HG02938 (cell line): ENCODE data around the gene CYP3A4.
"Not testable (repeated sequence)": the region's sequence is repeated elsewhere in the genome, so short reads cannot be mapped to it uniquely, and the experiment has no call there.

ENCODE experiments used
- ATAC-seq: cut with Tn5 transposase; IDR thresholded peaks from one replicate; pipeline ENCODE4 v1.9.1; 2021; ENCODE audit warnings: mild to moderate bottlenecking, moderate library complexity; ENCODE audit not compliant: unreplicated experiment

Gene CYP3A4

DNA sequence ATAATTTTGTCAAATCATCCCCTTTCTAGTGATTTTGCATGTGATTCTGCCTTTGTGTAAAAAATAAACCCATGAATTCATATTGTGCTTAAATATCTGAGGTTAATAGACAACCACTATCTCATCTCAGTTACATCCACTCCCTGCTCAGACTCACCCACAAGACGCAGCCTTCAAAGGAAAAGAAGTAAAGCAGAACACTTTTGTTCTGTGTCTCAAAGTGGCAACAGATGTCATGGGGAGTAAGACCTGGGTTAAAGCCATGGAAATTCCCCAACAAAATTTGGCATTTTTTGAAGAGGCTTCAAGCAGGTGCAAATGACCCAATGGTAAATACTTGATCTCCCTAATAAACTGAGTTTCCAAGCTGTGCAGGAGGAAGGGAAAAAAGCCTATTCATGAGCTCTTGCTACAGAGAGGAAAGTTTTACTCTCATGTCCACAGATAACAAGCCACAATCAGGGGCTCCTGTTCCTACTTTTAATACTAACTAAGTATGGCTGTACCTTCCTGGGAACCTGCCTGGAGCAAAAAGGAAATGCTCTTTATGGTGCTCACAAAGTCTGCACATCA lies 53.7 kb downstream of the CYP3A4 start:
- no peak for ATAC-seq

DNA sequence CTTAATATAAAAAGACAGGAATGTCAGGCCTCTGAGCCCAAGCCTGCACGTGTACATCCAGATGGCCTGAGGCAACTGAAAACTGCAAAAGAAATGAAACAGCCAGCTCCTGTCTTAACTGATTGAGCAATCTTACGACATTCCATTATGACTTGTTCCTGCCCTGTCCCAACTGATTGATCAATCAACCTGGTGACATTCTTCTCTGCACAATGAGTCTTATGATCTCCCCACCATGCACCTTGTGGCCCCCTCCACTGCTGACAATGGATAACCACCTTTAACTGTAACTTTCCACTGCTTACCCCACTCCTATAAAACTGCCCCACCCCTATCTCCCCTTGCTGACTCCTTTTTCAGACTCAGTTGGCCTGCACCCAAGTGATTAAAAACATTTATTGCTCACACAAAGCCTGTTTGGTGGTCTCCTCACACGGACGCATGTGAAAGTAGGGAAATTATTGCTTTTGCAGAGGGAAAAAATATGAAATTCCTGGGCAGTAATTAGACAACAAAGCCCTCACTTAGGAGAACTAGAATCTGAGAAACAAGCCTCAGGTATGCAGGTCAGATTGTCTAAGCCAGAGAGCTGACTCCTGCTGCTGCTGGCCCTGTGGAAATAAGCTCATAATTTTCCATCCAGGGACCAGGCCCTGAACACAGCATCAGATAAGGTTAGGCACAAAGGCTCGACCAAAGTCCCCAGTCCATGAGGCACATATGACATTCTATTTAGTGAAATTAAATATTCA lies 54.3 kb downstream of the CYP3A4 start:
- ATAC-seq = no peak

DNA sequence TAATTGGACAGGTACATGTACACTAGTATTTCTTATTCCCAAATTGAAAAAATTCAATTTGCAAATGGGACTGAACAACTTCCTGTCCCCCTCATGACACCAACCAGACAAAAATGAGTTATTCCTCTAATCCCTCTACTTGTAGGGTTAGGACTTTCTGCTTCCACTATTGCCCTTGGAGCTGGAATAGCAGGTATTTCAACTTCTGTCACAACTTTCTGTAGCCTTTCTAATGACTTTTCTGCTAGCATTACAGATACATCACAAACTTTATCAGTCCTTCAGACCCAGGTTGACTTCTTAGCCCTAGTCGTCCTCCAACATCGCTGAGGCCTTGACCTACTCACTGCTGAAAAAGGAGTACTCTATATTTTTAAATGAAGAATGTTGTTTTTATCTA lies 55.4 kb downstream of the CYP3A4 start:
- no peak for ATAC-seq

DNA sequence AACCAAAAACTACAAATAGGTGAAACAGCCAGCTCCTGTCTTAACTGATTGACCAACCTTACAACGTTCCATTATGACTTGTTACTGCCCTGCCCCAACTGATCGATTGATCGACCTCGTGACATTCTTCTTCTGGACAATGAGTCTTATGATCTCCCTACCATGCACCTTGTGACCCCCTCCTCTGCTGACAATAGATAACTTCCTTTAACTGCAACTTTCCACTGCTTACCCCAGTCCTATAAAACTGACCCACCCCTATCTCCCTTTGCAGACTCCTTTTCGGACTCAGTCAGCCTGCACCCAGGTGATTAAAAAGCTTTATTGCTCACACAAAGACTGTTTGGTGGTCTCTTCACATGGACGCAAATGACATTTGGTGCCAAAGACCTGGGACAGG lies 60.8 kb downstream of the CYP3A4 start:
- not testable (repeated sequence) for ATAC-seq

DNA sequence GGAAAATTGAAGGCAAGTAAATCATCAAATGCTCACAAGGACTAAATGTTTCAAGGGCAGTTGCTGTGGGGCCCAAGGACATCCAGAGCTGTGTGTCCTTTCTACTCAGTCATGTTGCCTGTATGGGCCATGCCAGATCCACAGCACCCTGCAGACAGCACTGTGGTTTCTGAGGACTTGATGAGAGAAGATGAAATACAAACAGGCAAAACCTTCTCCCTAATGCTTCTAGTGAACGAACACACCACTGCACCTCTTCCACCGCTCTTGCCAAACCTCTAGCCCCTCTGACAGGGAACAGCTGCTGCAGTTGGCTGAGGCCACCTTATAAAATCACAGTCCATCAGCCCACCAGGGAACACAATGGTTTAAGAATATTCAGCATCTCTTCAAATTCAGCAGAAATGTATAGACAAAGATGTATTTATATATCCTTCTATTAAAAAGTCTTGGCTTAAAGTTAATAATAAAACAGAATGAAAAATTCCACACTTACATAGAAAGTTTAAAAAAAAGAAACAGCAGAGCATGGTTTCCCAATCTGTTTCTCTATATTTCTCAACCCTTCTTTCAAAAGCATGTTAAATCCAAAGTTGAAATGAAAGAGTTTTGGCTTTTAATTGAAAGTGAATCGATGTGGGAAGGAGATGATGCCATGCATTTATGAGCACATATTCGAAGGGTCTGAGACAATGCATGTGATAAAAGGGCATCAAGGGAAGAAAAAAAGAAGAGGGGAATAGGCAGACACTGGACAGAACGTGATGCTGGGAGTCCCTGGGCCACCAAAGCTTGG lies 63.0 kb downstream of the CYP3A4 start:
- ATAC-seq = no peak

DNA sequence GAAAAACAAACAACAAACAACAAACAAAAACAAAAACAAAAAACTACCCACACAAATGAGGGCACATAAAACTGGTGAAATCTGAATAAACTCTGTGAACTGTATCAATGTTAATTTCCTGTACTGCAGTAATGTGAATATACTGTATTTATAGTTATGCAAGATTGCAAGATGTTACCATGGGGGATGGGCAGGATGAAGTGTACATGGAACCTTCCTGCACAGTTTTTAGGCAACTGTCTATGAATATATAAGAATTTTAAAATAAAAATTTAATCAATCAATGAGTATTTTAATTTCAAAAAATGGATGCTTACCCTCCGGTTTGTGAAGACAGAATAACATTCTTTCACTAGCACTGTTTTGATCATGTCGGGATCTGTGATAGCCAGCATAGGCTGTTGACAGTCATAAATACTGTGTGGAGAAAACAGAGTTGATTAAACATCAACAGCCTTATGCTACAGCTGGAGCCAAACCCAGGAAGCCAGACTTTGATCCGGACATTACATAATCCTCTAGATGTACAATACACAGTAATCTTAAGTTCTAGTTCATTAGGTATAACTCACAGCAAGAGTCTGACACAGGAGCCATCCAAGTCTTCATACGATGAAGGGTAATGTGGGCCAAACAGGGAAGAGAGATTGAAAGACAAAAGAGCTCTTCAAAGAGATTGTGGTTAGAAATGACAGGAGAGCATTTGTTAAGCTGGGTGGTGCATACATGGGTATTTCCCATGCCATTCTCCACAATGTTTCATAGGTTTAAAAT lies 63.8 kb downstream of the CYP3A4 start:
- no peak for ATAC-seq

DNA sequence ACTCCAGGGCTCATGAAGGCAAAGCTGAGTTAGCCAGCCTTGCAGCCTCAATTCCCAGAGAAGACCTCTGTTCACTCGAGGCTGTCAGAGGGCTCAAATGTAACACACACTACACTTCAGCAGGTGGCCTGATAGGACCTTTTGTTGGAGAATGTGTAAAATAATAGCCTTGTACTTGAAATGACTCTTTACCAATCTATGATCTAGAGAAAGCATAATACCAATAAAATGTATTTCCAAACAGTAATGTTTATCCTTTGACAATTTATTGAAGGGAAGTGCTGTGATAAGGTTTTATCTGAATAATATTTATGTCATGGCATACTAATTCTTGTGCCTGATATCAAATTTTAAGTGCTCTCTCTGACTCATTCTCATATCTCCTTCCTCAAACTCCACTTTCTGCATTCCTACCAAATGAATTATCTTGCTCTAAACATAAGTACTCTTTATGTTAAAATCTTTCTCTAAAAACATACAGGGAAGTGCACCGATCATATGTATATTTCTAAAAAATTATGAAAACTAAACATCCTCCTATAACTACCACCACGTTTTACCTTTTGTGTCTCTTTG lies 69.9 kb downstream of the CYP3A4 start:
- no peak for ATAC-seq

DNA sequence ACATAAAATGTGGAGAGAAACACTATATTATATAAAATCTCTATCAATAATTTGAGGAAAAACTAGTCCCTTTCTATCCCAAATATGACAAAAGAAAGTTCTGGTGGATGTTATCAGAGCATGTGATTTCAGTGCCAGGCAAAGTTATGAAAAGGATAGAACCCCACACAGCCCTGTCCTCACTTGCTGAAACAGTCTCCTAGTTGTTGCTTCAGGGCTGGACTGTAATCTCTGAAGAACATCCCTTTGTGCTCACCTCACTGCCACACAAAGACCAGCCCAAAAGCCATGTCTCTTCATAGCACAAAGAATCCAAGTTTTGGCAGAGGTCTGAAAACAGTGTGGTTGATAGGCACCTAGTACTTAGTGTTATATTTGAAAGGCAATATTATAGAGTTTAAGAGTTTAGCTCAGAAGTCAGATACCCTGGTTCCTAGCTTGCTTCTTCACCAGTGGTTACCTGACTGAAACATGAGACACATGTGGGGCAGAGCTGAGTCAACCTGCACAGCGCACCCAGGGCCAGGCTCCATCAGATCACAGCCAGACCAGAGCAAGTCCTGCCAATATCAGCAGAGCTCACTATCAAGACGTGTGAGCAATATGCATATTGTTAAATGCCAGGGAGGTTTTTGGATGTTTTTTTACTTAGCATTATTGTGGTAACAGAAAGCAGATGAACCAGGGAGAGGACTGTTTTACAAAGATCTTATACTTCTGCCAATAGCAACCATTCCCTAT lies 74.0 kb downstream of the CYP3A4 start:
- no peak for ATAC-seq

DNA sequence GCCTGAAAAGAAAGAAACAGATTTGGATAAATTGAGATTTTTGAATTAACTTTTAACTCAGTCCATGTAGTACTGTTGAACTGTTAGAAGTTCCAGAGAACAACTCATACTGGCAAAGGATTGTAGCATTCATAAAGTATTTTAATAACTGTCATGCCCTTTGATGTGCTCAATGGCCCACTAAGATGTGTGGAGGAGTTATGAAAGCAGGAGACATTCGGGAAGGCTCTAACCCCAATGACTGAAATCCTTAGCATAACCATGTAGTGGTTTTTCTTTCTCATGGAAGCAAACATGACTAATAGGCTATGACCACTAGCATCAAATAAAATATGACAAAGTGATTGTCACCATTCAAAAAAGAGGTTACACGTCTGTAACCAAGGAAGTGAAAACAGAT lies 74.7 kb downstream of the CYP3A4 start:
- ATAC-seq = no peak

DNA sequence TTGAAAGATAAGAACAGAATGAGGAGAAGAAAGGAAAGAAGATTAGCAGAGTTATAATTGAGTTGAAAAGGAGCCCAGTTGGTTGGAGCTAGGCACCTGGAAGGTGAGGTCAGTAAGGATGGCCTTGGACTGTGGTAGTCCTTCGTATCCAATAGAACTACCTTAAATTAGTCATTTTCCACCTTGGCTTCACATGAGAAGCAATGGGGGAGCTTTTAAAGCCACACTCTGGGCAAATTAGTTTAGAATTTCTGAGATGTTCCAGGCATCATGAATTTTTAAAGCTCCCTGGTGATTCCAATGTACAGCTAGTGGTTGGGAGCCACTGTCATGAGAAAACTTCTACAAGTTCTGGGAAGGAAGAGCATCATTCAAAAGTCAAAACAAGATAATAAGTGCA lies 76.9 kb downstream of the CYP3A4 start:
- ATAC-seq = no peak
